IMR-90 (cell line): ENCODE measurements around the gene KRTAP10-10. TPM values are rescaled to one million over a fixed set of nuclear protein-coding genes. Genes with fewer than 3 reads are reported as not detected.

Source experiments
- ATAC-seq: fragments of 200-7000 bp; cut with Tn5 transposase; 2 replicates; pipeline ENCODE4 v1.9.1; 2020; ENCODE audit warnings: low read depth, mild to moderate bottlenecking, moderate library complexity
- BruUV-seq: library from RNA; stranded (reverse); fragments of 400-500 nt; replicated peaks from 2 replicates; lab custom pipeline; 2021; lab: Mats Ljungman, UMichigan
- CTCF ChIA-PET: fragments of 300-600 bp; formaldehyde crosslinking; extraction: SDS; loops from one replicate; lab custom pipeline; 2021; ENCODE audit warnings: antibody characterized with exemption; lab: Yijun Ruan, JAX
- POLR2A ChIA-PET: fragments of 300-600 bp; sonication (Branson Sonifier 250); formaldehyde crosslinking; loops from one replicate; lab custom pipeline; 2022; ENCODE audit warnings: antibody characterized with exemption; ENCODE audit not compliant: unreplicated experiment; lab: Charles Lee
- DNase-seq: peaks from one replicate; pipeline ENCODE4 v3.0.0; 2013
- H2AFZ ChIP-seq: replicated peaks from 2 replicates; pipeline ENCODE3; 2013; ENCODE audit warnings: low read length, mild to moderate bottlenecking; ENCODE audit not compliant: poor library complexity
- H2AK5ac ChIP-seq: 2 replicates; pipeline ENCODE4 v1.6.1; 2013; ENCODE audit warnings: low read depth, low read length, inconsistent platforms
- H2AK9ac ChIP-seq: replicated peaks from 2 replicates; pipeline ENCODE3; 2013; ENCODE audit warnings: mild to moderate bottlenecking, low read depth, low read length, moderate library complexity; ENCODE audit not compliant: poor library complexity
- H2BK120ac ChIP-seq: 2 replicates; pipeline ENCODE4 v1.6.1; 2013; ENCODE audit warnings: low read depth, low read length, inconsistent platforms
- H2BK15ac ChIP-seq: 3 replicates; pipeline ENCODE4 v1.6.1; 2013; ENCODE audit warnings: low read depth, low read length, inconsistent platforms
- H2BK20ac ChIP-seq: 2 replicates; pipeline ENCODE4 v1.6.1; 2013; ENCODE audit warnings: low read depth, mild to moderate bottlenecking, inconsistent platforms, low read length, moderate library complexity
- H2BK5ac ChIP-seq: 2 replicates; pipeline ENCODE4 v1.6.1; 2013; ENCODE audit warnings: mild to moderate bottlenecking, low read depth, low read length, inconsistent platforms; ENCODE audit not compliant: poor library complexity, severe bottlenecking
- H3K14ac ChIP-seq: replicated peaks from 2 replicates; pipeline ENCODE4 v1.6.1; 2013; ENCODE audit warnings: low read depth, low read length, inconsistent platforms
- H3K18ac ChIP-seq: 2 replicates; pipeline ENCODE4 v1.6.1; 2013; ENCODE audit warnings: low read depth, low read length, control low read depth
- H3K23ac ChIP-seq: 2 replicates; pipeline ENCODE4 v1.6.1; 2013; ENCODE audit warnings: low read depth, low read length, inconsistent platforms
- H3K27ac ChIP-seq: 2 replicates; pipeline ENCODE4 v1.5.1; 2013; ENCODE audit warnings: mild to moderate bottlenecking, control low read depth, low read length; ENCODE audit not compliant: insufficient read depth
- H3K27me3 ChIP-seq: 2 replicates; pipeline ENCODE4 v1.6.1; 2013; ENCODE audit warnings: low read length; ENCODE audit not compliant: control insufficient read depth, insufficient read depth
- H3K36me3 ChIP-seq: 2 replicates; pipeline ENCODE4 v1.6.1; 2013; ENCODE audit warnings: low read length, mixed read lengths; ENCODE audit not compliant: control insufficient read depth, insufficient read depth
- H3K4ac ChIP-seq: 2 replicates; pipeline ENCODE4 v1.6.1; 2013; ENCODE audit warnings: low read depth, low read length, inconsistent platforms
- H3K4me1 ChIP-seq: 2 replicates; pipeline ENCODE4 v1.6.1; 2013; ENCODE audit warnings: low read length, mixed read lengths; ENCODE audit not compliant: control insufficient read depth, insufficient read depth
- H3K4me2 ChIP-seq: 2 replicates; pipeline ENCODE4 v1.6.1; 2013; ENCODE audit warnings: low read depth, mild to moderate bottlenecking, control low read depth, low read length, moderate library complexity
- H3K4me3 ChIP-seq: 2 replicates; pipeline ENCODE4 v1.5.1; 2013; ENCODE audit warnings: low read depth, mild to moderate bottlenecking, control low read depth, low read length, moderate library complexity; ENCODE audit not compliant: insufficient read depth
- H3K56ac ChIP-seq: 2 replicates; pipeline ENCODE4 v1.6.1; 2013; ENCODE audit warnings: low read length, inconsistent platforms; ENCODE audit not compliant: insufficient read depth; ENCODE audit errors: extremely low read depth
- H3K79me1 ChIP-seq, 2 experiments: 2 replicates each; pipeline ENCODE4 v1.6.1; 2013; ENCODE audit warnings: low read length in 2 of 2, inconsistent platforms in 1 of 2, low read depth in 1 of 2
- H3K9ac ChIP-seq: 2 replicates; pipeline ENCODE4 v1.6.1; 2013; ENCODE audit warnings: low read depth, low read length, control low read depth
- H3K9me1 ChIP-seq: 2 replicates; pipeline ENCODE4 v1.6.1; 2013; ENCODE audit warnings: low read length, inconsistent platforms; ENCODE audit not compliant: insufficient read depth
- H3K9me3 ChIP-seq: 2 replicates; pipeline ENCODE4 v1.6.1; 2013; ENCODE audit warnings: low read length; ENCODE audit not compliant: control insufficient read depth, insufficient read depth
- H4K20me1 ChIP-seq: 2 replicates; pipeline ENCODE4 v1.6.1; 2013; ENCODE audit warnings: low read length, inconsistent platforms; ENCODE audit not compliant: insufficient read depth
- H4K5ac ChIP-seq: 2 replicates; pipeline ENCODE4 v1.6.1; 2013; ENCODE audit warnings: mild to moderate bottlenecking, low read depth, low read length, control low read depth
- H4K8ac ChIP-seq, 2 experiments: 2 replicates each; pipeline ENCODE4 v1.6.1; 2013; ENCODE audit warnings: low read depth in 2 of 2, low read length in 2 of 2, control low read depth in 1 of 2, inconsistent platforms in 1 of 2
- H4K91ac ChIP-seq: 2 replicates; pipeline ENCODE4 v1.6.1; 2013; ENCODE audit warnings: low read depth, low read length, inconsistent platforms; ENCODE audit not compliant: insufficient read depth
- FOS ChIP-seq: fragments of 150-350 bp; IDR thresholded peaks from 2 replicates; pipeline ENCODE4 v1.6.1; 2016; ENCODE audit warnings: low read depth, low read length
- MAFK ChIP-seq: IDR thresholded peaks from 2 replicates; pipeline ENCODE4 v1.6.1; 2012; ENCODE audit warnings: low read depth, low read length, improper control_type of control experiment
- MAZ ChIP-seq: IDR thresholded peaks from 2 replicates; pipeline ENCODE4 v1.6.1; 2012; ENCODE audit warnings: low read depth, mild to moderate bottlenecking, low read length, improper control_type of control experiment, moderate library complexity, borderline replicate concordance
- NFE2L2 ChIP-seq: fragments of 150-350 bp; IDR thresholded peaks from 2 replicates; pipeline ENCODE4 v1.6.1; 2016; ENCODE audit warnings: low read depth, mild to moderate bottlenecking, low read length
- RAD21 ChIP-seq: IDR thresholded peaks from 2 replicates; pipeline ENCODE4 v1.6.1; 2012; ENCODE audit warnings: low read length, improper control_type of control experiment
- SMC3 ChIP-seq: fragments of 150-350 bp; IDR thresholded peaks from 2 replicates; pipeline ENCODE4 v1.6.1; 2016; ENCODE audit warnings: low read depth, mild to moderate bottlenecking, antibody characterized with exemption, low read length, moderate library complexity
- WGBS, 2 experiments: methylation state at CpG; one replicate each; pipeline versions ENCODE4 v1.1.5 to v1.1.7; 2013; ENCODE audit warnings: missing lambda C conversion rate in 2 of 2; ENCODE audit not compliant: insufficient read length in 1 of 2; ENCODE audit errors: extremely low coverage in 2 of 2; 5-methylcytosine and 5-hydroxymethylcytosine counted together
- dilution Hi-C: fragments of 300-500 bp; cut with HindIII; formaldehyde crosslinking; loops from one replicate; pipeline ENCODE4 v1.14.3; 2018; ENCODE audit warnings: low sequenced_read_pairs; ENCODE audit not compliant: unreplicated experiment
- in situ Hi-C: fragments of 300-500 bp; cut with MboI; formaldehyde crosslinking; loops from 3 replicates; pipeline ENCODE4 v1.14.3; 2019; ENCODE audit warnings: low sequenced_read_pairs, inconsistent platforms, mixed read lengths
- intact Hi-C: fragments of 100-400 bp; cut with micrococcal nuclease; formaldehyde crosslinking; loops from 2 replicates; pipeline ENCODE4 v1.10.0; 2022
- polyA plus RNA-seq, 3 experiments: library from polyadenylated mRNA; depleted of rRNA; stranded (reverse); fragments of >200 nt; gene quantifications; 2 replicates each; pipeline ENCODE4 v1.2.3, GENCODE V29; 2012; ENCODE audit warnings: low replicate concordance in 1 of 3
- total RNA-seq: library from RNA; depleted of rRNA; stranded (reverse); fragments of >200 nt; gene quantifications from 2 replicates; pipeline ENCODE4 v1.2.3, GENCODE V29; 2012
- TF ChIP-seq, protein P1 (sequence below): conservative IDR thresholded peaks from 2 replicates; pipeline ENCODE4 v1.5.1; 2012; ENCODE audit warnings: mild to moderate bottlenecking, low read depth, low read length, improper control_type of control experiment
- TF ChIP-seq, protein P2 (sequence below): fragments of 150-350 bp; IDR thresholded peaks from 2 replicates; pipeline ENCODE4 v1.6.1; 2016; ENCODE audit warnings: low read depth, mild to moderate bottlenecking, low read length, moderate library complexity, borderline replicate concordance
- TF ChIP-seq, protein P3 (sequence below): fragments of 150-350 bp; IDR thresholded peaks from 2 replicates; pipeline ENCODE4 v1.6.1; 2017; ENCODE audit warnings: mild to moderate bottlenecking, antibody characterized with exemption, low read length, low read depth

KRTAP10-10 gene
- total and polyA plus RNA-seq, 2 of the 4 experiments (the other 2 are of a cell fraction) = not detected

DNA sequence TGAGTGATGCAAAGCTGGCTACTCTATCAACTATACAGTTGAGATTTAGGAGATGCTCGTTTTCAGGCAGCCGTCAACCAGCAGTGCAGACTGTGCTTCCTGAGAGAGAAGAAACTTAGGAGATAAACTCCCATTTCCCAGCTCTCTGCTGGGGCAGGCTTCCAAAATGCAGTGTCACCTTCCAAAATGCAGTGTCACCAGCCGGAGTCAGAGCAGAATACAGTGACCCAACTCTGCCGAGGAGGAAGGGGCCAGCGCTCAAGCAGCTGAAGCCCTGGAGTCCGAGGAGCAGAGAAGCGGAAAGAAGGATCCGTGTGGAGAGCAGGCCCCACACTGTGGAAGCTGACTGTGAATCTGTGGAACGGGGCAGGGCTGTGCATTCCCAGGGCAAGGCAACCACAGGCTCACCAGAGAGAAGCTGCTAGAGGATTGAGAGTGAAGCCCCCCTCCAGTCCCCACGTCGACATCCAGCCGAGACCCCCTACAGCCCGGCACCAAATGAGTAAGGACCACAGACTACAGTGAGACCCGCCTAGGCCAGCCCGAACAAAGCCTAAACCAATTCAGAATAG, 45.5 kb downstream of the KRTAP10-10 start:
- 20% methylated on average over 1 of the region's 15 CpGs; no CpG with 5 or more reads in 1 of the 2 experiments for WGBS, 2 experiments
- Histone ChIP-seq H2AFZ (no peak overlapping the region), H3K4me3 (no peak overlapping the region), H3K14ac (no peak overlapping the region), H3K9me1 (no peaks in the 10 kb centered on the region), H4K20me1 (no peaks in the 10 kb centered on the region), H3K79me1 (no peaks in the 10 kb centered on the region), H2BK5ac (no peak overlapping the region), H3K36me3 (no peaks in the 10 kb centered on the region), H3K4me2 (no peak overlapping the region), H3K4me1 (no peaks in the 10 kb centered on the region), H3K27ac (no peak overlapping the region), H3K23ac (no peak overlapping the region), H3K18ac (no peak overlapping the region), H4K8ac (no peak overlapping the region), H3K56ac (no peak overlapping the region), H3K4ac (no peak overlapping the region), H2BK20ac (no peak overlapping the region), H3K9me3 (no peaks in the 10 kb centered on the region), H3K27me3 (peaks cover 34% of the 10 kb centered on the region), H2BK120ac (no peak overlapping the region), H4K91ac (no peak overlapping the region), H3K9ac (no peak overlapping the region), H2AK5ac (no peak overlapping the region), H2BK15ac (no peak overlapping the region), H2AK9ac (no peak overlapping the region), H4K5ac (no peak overlapping the region)
- no peak for DNase-seq
- TF ChIP-seq SMC3 (no peak), MAZ (no peak), NFE2L2 (no peak), FOS (no peak), RAD21 (no peak), MAFK (no peak)
- TF ChIP-seq, protein P1, sequence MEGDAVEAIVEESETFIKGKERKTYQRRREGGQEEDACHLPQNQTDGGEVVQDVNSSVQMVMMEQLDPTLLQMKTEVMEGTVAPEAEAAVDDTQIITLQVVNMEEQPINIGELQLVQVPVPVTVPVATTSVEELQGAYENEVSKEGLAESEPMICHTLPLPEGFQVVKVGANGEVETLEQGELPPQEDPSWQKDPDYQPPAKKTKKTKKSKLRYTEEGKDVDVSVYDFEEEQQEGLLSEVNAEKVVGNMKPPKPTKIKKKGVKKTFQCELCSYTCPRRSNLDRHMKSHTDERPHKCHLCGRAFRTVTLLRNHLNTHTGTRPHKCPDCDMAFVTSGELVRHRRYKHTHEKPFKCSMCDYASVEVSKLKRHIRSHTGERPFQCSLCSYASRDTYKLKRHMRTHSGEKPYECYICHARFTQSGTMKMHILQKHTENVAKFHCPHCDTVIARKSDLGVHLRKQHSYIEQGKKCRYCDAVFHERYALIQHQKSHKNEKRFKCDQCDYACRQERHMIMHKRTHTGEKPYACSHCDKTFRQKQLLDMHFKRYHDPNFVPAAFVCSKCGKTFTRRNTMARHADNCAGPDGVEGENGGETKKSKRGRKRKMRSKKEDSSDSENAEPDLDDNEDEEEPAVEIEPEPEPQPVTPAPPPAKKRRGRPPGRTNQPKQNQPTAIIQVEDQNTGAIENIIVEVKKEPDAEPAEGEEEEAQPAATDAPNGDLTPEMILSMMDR = no peak
- TF ChIP-seq, protein P2, sequence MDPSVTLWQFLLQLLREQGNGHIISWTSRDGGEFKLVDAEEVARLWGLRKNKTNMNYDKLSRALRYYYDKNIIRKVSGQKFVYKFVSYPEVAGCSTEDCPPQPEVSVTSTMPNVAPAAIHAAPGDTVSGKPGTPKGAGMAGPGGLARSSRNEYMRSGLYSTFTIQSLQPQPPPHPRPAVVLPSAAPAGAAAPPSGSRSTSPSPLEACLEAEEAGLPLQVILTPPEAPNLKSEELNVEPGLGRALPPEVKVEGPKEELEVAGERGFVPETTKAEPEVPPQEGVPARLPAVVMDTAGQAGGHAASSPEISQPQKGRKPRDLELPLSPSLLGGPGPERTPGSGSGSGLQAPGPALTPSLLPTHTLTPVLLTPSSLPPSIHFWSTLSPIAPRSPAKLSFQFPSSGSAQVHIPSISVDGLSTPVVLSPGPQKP = no peak
- TF ChIP-seq, protein P3, sequence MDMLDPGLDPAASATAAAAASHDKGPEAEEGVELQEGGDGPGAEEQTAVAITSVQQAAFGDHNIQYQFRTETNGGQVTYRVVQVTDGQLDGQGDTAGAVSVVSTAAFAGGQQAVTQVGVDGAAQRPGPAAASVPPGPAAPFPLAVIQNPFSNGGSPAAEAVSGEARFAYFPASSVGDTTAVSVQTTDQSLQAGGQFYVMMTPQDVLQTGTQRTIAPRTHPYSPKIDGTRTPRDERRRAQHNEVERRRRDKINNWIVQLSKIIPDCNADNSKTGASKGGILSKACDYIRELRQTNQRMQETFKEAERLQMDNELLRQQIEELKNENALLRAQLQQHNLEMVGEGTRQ = no peak
- no TSS peak for BruUV-seq
- no peak for ATAC-seq
- intact Hi-C loops (no loop called here), dilution Hi-C loops (no loop called here), in situ Hi-C loops (no loop called here)
- CTCF ChIA-PET = no interaction called here
- POLR2A ChIA-PET = no interaction called here
